Thoracic aorta (tissue), 2 donors: ENCODE results near the gene UQCC5. TPM values are rescaled to one million over a fixed set of nuclear protein-coding genes. Genes with fewer than 3 reads are reported as not detected.

Source experiments
- ATAC-seq: fragments of 150-250 bp; one replicate; pipeline ENCODE4 v1.8.0; 2017; ENCODE audit warnings: low read depth; ENCODE audit not compliant: insufficient number of reproducible peaks, low FRiP score
- DNase-seq: peaks from one replicate; pipeline ENCODE4 v3.0.0-alpha.2; 2020; ENCODE audit warnings: low spot score
- H3K27ac ChIP-seq, 2 donors: fragments of 200-600 bp; sonication (generic); 1 replicate in 1 of 2; 2 replicates in 1 of 2; pipeline ENCODE4 v1.5.1; 2016; ENCODE audit warnings: mild to moderate bottlenecking in 2 of 2, moderate library complexity in 2 of 2
- H3K27me3 ChIP-seq: fragments of 200-600 bp; sonication (generic); replicated peaks from 2 replicates; pipeline ENCODE4 v1.6.0; 2016; ENCODE audit warnings: mild to moderate bottlenecking; ENCODE audit not compliant: insufficient read depth
- H3K36me3 ChIP-seq: fragments of 200-600 bp; sonication (generic); one replicate; pipeline ENCODE4 v1.5.1; 2016
- H3K4me1 ChIP-seq, 2 donors: fragments of 200-600 bp; sonication (generic); 1 replicate in 1 of 2; 2 replicates in 1 of 2; pipeline versions ENCODE4 v1.5.1 to v1.6.0; 2016; ENCODE audit warnings: low read depth in 2 of 2, mild to moderate bottlenecking in 1 of 2; ENCODE audit not compliant: control insufficient read depth in 1 of 2
- H3K4me3 ChIP-seq: fragments of 200-600 bp; sonication (generic); 2 replicates; pipeline ENCODE4 v1.5.1; 2016; ENCODE audit warnings: mild to moderate bottlenecking
- H3K9me3 ChIP-seq: fragments of 200-600 bp; sonication (generic); 2 replicates; pipeline ENCODE4 v1.5.1; 2016
- CTCF ChIP-seq: fragments of 200-600 bp; sonication (generic); IDR thresholded peaks from one replicate; pipeline ENCODE4 v1.5.1; 2019; ENCODE audit warnings: antibody characterized with exemption
- total RNA-seq, 2 donors: library from RNA; depleted of rRNA; stranded (reverse); fragments of >200 nt; gene quantifications; one replicate each; pipeline versions ENCODE4 v1.1.0 to v1.2.3, GENCODE V29; 2016

UQCC5 gene, protein sequence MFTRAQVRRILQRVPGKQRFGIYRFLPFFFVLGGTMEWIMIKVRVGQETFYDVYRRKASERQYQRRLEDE
- 1 to 10 TPM in 1 of 2 donors, under 1 TPM in 1; 0.95 to 8.7 TPM for total RNA-seq

DNA sequence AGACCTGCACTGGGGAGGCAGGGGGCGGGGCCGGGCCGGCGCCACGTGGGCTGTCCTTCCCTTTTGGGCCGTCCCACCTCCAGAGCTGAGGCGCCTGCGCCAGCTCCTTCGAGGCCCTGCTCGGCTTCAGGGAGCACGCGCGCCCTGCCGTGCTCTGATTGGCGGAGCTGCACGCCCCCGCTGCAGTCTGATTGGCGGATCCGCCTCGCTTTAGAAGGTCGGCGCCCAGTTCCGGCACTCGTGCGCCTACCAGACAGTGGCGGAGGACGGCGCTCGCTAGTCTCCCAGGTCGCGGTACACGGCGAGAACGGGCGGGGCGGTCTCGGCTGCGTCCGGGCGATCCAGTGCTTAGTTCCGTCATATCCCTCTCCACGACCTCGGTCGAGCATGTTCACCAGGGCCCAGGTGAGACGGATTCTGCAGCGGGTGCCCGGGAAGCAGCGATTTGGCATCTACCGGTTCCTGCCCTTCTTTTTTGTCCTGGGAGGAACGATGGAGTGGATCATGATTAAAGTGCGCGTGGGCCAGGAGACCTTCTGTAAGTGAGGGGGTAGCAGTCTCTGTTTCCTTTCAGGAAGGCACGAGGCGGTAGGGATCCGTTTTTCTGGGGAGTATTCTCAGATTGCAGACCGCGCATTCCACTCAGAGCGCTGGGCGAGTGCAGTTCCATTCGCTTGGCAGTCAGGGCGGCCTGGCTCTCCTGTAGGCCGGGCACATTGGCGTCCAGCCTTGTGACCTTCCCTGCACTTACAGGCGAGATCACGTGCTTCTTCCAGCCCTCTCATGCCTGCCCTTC lies at the start of gene UQCC5:
Gene UQCC5, plus strand, starts transcription at position 237 of the 796 bp plus-strand sequence. Its CDS starts 151 bp downstream, at position 388.
- TF ChIP-seq CTCF = no peak
- H3K27ac ChIP-seq = peak within 1 kb of the TSS; percentile 76 to 91
- H3K4me1 ChIP-seq = peaks cover 19 to 62% of the 10 kb centered on the region in 2 donors
- no peaks in the 10 kb centered on the region for H3K27me3 ChIP-seq
- ATAC-seq = peak; percentile 87
- no peaks in the 10 kb centered on the region for H3K36me3 ChIP-seq
- H3K9me3 ChIP-seq = no peaks in the 10 kb centered on the region
- peak; percentile 91 for DNase-seq
- H3K4me3 ChIP-seq = peak within 1 kb of the TSS; percentile 78

GRCh38 chr3:52487050-52487787 lies 49.2 kb upstream of the UQCC5 start:
- ATAC-seq (no peak), DNase-seq (no peak)
- Histone ChIP-seq H3K27ac (no peak overlapping the region), H3K4me3 (no peak overlapping the region), H3K9me3 (no peaks in the 10 kb centered on the region), H3K4me1 (peaks cover 13 to 27% of the 10 kb centered on the region in 2 donors), H3K27me3 (no peaks in the 10 kb centered on the region), H3K36me3 (peaks cover 71% of the 10 kb centered on the region)
- no peak for TF ChIP-seq CTCF

DNA sequence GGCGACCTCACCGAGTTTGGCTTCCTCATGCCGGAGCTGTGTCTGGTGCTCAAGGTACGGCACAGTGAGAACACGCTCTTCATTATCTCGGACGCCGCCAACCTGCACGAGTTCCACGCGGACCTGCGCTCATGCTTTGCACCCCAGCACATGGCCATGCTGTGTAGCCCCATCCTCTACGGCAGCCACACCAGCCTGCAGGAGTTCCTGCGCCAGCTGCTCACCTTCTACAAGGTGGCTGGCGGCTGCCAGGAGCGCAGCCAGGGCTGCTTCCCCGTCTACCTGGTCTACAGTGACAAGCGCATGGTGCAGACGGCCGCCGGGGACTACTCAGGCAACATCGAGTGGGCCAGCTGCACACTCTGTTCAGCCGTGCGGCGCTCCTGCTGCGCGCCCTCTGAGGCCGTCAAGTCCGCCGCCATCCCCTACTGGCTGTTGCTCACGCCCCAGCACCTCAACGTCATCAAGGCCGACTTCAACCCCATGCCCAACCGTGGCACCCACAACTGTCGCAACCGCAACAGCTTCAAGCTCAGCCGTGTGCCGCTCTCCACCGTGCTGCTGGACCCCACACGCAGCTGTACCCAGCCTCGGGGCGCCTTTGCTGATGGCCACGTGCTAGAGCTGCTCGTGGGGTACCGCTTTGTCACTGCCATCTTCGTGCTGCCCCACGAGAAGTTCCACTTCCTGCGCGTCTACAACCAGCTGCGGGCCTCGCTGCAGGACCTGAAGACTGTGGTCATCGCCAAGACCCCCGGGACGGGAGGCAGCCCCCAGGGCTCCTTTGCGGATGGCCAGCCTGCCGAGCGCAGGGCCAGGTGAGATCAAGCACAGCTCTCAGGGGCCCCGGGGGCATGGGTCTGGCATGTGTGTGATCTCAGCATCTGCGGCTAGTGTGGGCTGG lies 48.4 kb upstream of the UQCC5 start:
- Histone ChIP-seq H3K27ac (no peak overlapping the region), H3K4me3 (no peak overlapping the region), H3K4me1 (peaks cover 13 to 20% of the 10 kb centered on the region in 2 donors), H3K27me3 (no peaks in the 10 kb centered on the region), H3K36me3 (peaks cover 73% of the 10 kb centered on the region), H3K9me3 (no peaks in the 10 kb centered on the region)
- no peak for TF ChIP-seq CTCF
- ATAC-seq (no peak), DNase-seq (no peak)

GRCh38 chr3:52488746-52489145 lies 47.7 kb upstream of the UQCC5 start:
- Histone ChIP-seq H3K4me1 (peaks cover 6 to 13% of the 10 kb centered on the region in 2 donors), H3K27ac (no peak overlapping the region), H3K9me3 (no peaks in the 10 kb centered on the region), H3K4me3 (no peak overlapping the region), H3K27me3 (no peaks in the 10 kb centered on the region), H3K36me3 (peaks cover 73% of the 10 kb centered on the region)
- ATAC-seq (no peak), DNase-seq (no peak)
- no peak for TF ChIP-seq CTCF
